HUDEP-2 (cell line): ENCODE measurements around the gene CFAP119.

Source experiments
- DNase-seq, 76 experiments: peaks; one replicate each; lab custom pipeline; 2025; ENCODE audit not compliant: unreplicated experiment in 76 of 76; lab: John Stamatoyannopoulos, UW

CFAP119 gene

GRCh38 chr16:30741461-30741914, 20.4 kb downstream of the CFAP119 start:
- DNase-seq = no peak

- DNase-seq = peak in 70 of 76 experiments; percentile 25 to 90 (median 79)
Measured at GRCh38 chr16:30740364-30741251, 21.3 kb downstream of the CFAP119 start.

- DNase-seq = no peak
Measured at GRCh38 chr16:30738984-30739951, 22.6 kb downstream of the CFAP119 start.

GRCh38 chr16:30737794-30738648, 23.8 kb downstream of the CFAP119 start:
- DNase-seq = no peak

- no peak for DNase-seq
Measured at GRCh38 chr16:30736995-30737793, 24.7 kb downstream of the CFAP119 start.

- DNase-seq = no peak
Measured at GRCh38 chr16:30731411-30731810, 30.5 kb downstream of the CFAP119 start.

- no peak for DNase-seq
Measured at GRCh38 chr16:30728899-30729672, 32.8 kb downstream of the CFAP119 start.

DNA sequence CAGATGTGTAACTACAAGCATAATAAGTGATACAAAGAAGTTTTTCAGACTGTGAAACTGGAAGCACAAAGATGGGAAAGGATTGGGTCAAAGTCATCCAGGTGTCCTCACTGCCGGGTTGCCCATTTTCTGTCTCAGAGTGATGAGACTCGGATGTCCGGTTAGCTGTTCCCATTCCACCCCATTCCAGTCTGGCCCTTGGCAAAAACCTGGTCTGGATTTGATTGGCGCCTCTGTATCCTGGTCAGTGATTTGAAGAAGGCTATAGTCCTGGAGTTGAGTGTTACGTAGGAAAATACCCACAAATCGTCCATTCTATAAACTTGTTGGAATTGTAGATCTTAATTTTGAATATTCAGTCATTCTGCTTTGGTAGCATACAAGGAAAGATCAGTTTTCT, 33.5 kb downstream of the CFAP119 start:
- DNase-seq = no peak

DNA sequence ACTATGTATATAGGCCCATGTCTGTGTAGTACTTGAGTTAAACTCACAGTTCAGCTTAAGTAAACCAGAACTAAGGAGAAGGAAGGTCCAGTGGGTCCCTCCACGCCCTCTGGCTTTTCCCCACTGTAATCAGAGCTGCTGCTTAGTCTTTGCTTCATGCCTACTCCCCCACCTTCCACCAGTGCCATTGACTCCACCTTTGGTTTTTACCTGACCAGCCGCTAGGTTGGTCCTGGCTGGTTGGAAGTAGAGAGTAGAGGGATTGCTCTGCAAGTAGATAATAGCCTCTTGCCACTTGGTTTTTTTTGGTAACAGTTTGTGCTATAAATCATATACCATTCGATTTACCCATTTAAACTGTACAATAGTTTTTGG, 36.5 kb downstream of the CFAP119 start:
- no peak for DNase-seq

DNA sequence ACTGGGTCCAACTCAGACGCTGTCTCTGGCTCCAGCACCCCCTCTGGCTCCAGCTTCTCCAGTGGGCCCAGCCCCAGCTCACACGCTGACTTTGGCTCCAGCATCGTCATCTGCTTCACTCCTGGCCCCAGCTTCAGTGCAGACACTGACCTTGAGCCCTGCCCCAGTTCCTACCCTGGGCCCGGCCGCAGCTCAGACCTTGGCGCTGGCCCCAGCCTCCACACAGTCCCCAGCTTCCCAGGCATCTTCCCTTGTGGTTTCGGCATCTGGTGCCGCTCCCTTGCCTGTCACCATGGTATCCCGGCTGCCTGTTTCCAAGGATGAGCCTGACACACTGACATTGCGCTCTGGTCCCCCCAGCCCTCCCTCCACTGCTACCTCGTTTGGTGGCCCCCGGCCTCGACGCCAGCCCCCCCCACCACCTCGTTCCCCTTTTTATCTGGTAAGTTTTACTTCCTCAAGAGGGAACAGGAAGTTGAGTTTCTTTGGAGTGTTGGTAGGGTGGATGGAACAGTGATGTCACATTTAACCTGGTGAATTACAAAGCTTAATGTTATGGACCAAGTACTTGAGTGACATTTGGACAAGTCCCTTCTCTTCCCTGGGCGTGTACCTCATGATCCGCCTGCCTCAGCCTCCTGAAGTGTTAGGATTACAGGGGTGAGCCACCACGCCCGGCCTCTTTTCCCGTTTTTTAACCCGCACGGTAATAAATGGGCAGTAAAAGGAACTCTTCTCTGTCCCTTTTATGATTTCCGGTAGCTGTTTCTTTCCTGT, 37.0 kb downstream of the CFAP119 start:
- DNase-seq = no peak

DNA sequence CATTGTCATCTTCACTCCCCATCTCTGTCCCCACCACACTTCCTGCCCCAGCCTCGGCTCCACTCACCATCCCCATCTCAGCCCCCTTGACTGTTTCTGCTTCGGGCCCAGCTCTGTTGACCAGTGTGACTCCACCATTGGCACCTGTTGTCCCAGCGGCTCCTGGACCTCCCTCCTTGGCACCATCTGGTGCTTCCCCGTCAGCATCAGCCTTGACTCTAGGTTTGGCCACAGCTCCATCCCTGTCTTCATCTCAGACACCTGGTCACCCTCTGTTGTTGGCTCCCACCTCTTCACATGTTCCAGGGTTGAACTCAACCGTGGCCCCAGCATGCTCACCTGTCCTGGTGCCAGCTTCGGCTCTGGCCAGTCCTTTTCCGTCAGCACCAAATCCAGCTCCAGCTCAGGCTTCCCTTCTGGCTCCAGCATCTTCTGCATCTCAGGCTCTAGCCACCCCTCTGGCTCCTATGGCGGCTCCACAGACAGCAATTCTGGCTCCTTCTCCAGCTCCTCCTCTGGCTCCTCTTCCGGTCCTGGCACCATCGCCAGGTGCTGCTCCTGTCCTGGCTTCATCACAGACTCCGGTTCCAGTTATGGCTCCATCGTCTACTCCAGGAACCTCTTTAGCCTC, 38.0 kb downstream of the CFAP119 start:
- no peak for DNase-seq

- no peak for DNase-seq
Measured at GRCh38 chr16:30722916-30723315, 38.9 kb downstream of the CFAP119 start.

GRCh38 chr16:30722443-30722842, 39.4 kb downstream of the CFAP119 start:
- DNase-seq = peak in 1 of 76 experiments; percentile 4

GRCh38 chr16:30721606-30722005, 40.3 kb downstream of the CFAP119 start:
- DNase-seq = no peak

- DNase-seq = no peak
Measured at GRCh38 chr16:30721167-30721566, 40.7 kb downstream of the CFAP119 start.

- no peak for DNase-seq
Measured at GRCh38 chr16:30720694-30721093, 41.2 kb downstream of the CFAP119 start.

DNA sequence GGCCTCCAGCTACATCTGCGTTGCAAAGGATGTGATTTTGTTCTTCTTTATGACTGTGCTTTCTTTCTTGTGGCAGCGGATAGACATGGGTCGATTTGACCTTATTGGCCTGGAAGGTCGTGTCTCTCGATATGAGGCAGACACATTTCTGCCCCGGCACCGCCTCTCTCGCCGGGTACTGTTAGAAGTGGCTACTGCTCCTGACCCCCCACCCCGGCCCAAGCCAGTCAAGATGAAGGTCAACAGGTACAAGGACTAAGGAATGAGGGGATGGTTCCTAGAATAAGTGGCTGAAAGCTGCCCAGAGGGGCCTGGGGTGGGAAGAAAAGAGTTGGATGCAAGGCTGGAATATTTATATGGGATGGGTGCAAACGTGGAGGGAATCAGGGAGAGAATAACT, 41.8 kb downstream of the CFAP119 start:
- DNase-seq = no peak
